Stimulated activated CD4-positive, alpha-beta T cell treated with anti-CD3 and anti-CD28 coated beads, Interleukin-4, amount 100 ng/mL, for 48 hours (primary cell): ENCODE results near the gene TMEM184A.
"Not testable (repeated sequence)": the region's sequence is repeated elsewhere in the genome, so short reads cannot be mapped to it uniquely, and the experiment has no call there.

Experiments
- DNase-seq, 2 donors: peaks; one replicate each; pipeline ENCODE4 v3.0.0-alpha.2; 2020; ENCODE audit warnings: low read depth in 2 of 2

Gene TMEM184A

DNA sequence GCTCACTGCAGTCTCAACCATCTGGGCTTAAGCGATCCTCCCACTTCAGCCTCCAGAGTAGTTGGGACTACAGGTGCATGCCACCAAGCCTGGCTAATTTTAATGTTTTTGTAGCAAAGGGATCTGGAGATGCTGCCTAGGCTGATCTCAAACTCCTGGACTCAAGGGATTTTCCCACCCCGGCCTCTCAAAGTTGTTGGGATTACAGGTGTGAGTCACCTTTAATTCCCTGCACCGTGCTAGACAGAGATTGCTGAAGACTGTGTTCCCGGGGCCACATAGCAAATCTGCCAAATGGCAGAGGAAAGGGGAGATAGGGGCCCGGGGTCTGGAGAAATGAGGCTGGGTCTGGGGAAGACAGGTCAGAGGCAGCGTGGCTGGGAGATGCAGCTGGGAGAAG is 34.5 kb upstream of the TMEM184A start:
- DNase-seq = no peak

DNA sequence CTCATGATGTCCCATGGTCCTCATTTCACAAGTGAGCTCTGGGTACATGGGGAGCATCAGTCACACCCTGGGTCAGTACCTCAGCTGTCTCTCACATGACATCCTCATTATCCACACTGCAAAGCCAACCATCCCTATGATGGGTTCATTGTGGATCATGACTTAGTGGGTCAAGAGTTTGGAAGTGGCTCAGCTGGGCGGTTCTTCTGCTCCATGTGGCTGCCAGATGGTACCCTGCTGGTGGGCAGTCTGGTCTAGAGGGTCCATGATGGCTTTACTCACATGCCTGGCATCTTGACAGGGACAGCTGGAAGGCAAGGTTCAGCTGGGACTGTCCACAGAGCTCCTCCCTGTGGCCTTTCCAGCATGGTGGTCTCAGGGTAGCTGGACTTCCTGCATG is 33.0 kb upstream of the TMEM184A start:
- DNase-seq = no peak

DNA sequence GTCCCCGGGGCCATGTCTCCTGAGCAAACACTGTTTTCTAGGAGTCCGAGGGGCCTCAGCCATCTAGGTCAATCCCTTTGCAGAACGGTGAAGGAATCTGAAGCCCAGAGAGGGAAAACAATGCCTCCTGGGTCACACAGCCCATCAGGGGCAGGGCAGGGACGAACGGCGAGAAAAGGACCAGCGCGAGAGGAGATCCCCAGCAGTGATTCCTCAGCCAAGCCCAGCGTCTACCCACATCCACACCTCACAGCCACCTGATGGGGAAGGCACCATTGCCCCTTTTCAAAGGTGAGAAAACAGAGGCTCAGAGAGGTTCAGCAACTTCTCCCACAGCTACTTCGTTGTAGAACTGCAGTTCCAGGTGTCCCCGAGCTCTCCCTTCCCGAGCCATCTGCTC is 31.7 kb upstream of the TMEM184A start:
- no peak for DNase-seq

DNA sequence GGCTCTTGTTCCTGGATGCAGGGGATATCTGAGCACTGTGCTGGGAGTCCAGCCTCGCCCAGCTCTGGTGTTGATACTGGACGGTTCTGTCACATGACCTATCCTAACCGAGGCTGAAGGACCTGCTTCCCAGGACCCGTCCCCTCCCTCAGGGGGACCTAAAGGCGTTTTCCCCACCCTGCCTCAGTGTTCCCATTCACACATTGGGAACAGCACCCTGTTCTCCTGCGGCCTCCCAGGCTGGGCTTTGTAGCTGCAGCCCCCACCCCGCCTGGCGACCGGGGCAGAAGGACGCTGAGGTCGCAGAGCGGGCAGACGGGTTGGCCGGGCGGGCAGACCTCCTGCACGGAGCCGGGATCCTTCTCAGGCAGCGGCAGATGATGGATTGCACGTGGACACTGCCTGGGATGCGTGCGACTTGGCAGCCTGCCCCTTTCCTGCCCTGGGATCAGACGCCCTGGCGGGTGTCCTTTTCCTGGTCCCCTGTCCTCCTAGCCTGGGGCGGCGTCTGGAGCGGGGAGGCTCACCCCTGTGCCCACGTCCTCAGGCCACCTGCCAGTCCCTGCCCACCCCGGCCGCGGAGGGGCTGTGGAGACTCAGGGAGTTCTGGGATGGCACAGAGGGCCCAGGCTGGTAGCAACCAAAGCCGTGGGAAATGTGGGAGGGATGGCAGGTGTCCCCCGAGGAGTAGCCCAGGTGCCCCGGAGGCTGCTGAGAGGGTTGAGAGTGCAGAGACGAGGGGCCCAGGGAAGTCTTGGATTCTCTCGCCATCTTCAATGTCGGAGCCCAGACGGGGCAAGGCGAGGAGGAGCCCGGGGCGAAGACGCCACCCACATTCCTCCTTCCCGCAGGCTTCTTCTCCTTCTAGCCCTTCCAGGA is 31.1 kb upstream of the TMEM184A start:
- no peak for DNase-seq

GRCh38 chr7:1586126-1586826 is 30.3 kb upstream of the TMEM184A start:
- DNase-seq = no peak

GRCh38 chr7:1585142-1585981 is 29.4 kb upstream of the TMEM184A start:
- DNase-seq = no peak

DNA sequence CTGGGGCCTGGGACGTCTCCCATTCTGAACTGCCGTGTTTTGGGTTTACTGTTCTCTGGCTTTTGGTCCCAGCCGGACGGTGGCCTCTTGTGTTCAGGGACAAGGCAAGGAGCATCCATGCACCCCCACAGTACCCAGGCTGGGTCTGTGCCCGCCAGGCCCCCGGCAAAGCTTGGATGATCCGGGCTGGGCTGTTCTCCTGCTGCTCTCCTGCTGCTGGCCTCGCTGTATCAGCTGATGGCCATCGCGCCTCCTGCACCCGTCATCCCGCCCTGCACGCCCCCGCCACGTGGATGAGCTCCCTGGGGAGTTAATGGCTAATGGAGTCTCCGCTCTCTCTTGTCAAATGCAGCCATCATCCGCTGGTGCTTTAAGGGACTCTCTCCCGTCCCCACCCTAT is 28.7 kb upstream of the TMEM184A start:
- DNase-seq = no peak

DNA sequence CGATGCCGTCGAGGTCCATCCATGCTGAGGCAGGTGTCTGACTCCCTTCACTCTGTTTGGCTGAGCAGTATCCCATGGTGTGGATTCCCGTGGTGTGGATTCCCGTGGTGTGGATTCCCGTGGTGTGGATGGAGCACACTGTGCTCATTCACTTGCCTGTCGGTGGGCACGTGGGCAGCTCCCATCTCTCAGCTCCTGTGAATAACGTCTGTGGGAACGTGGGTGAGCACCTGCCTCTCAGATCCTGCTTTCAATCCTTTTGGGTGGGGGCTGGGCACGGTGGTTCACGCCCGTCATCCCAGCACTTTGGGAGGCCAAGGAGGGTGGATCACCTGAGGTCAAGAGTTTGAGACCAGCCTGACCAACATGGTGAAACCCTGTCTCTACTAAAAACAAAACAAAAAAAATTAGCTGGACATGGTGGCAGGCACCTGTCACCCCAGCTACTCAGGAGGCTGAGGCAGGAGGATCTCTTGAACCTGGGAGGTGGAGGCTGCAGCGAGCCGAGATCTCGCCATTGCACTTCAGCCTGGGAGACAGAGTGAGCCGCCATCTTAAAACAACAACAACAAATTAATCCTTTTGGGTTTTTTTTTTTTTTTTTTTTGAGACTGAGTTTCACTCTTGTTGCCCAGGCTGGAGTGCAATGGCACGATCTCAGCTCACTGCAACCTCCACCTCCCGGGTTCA is 27.4 kb upstream of the TMEM184A start:
- not testable (repeated sequence) for DNase-seq

GRCh38 chr7:1580422-1581030 is 24.5 kb upstream of the TMEM184A start:
- DNase-seq = no peak

DNA sequence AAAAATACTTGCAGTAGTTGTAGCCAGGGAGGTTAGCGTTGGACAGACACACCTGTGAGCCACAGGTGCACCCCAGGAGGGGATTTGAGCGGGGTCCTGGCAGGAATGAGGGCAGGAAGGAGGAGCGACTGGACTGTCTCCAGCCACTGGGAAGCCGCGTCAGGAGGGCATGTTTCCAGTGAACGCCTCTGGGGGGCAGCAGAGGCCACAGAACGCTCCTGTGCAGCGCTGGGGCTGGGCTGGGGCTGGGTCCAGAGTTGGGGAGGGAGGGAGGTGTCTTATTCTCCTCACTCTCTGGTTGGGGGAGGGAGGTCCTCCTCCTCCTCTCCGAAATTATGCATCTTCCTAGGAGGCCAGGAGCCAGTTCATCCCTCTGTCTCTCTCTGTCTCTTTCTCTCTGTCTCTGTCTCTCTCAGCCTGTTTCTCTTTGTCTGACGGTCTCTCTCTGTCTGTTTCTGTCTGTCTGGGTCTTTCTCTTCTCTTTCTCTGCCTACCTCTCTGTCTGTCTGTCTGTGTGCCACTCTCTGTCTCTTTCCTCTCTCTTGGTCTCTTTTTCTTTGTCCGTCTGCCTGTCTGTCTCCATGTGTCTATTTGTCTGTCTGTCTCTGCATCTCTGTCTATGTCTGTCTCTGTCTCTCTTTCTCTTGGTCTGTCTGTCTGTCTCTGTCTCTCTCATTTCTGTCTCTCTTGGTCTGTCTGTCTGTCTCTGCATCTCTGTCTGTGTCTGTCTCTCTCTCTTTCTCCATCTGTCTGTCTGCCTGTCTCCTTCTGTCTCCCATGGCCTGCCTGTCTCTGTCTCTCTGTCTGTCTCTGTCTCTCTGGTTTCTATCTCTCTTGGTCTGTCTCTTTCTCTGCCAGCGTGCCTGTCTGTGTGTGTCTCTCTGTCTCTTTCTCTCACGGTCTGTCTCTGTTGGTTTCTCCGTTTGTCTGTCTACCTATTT is 23.7 kb upstream of the TMEM184A start:
- peak; percentile 56 to 69 for DNase-seq

DNA sequence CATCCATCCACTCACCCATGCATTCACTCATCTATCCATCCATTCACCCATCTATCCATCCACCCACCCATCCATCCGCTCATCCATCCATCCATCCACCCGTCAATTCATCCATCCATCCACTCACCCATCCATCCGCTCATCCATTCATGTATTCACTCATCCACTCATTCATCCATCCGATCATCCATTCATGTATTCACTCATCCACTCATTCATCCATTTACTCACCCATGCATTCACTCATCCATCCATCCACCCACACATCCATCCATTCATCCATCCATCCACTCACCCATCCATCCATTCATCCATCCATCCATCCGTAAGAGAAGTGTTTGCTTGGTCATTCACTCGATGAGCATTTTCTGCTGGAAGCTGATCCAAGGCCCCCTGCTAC is 22.5 kb upstream of the TMEM184A start:
- DNase-seq = no peak

GRCh38 chr7:1576521-1577253 is 20.7 kb upstream of the TMEM184A start:
- no peak for DNase-seq

- no peak for DNase-seq
Measured at GRCh38 chr7:1575809-1576208, 19.8 kb upstream of the TMEM184A start.

DNA sequence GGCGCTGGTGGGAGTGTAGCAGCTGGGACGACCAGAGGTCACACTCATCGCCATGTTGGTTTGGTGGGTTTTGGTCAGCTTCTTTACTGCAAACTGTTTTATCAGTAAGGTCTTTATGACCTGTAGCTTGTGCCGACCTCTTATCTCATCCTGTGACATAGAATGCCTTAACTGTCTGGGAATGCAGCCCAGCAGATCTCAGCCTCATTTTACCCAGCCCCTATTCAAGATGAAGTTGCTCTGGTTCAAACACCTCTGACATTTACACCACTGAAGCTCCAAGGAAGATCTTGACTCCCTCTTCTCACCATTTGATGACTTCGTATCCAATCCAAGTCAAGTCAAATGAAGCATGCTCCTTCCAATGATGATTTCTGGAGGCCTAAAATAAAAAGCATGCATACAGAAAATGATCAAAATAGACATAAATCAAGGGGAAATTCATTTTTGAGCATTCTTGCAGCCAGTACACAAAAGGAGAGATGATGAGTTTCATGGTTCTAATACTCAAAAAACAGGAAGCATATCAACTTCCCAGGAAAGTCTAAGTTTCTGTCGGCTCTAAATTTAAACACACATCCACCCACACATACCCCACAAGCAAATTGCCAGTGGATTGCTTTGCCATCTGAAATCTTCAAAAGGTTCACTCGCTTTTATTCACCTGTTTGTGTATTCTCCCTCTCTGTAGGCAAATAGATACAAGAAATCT is 16.3 kb upstream of the TMEM184A start:
- no peak for DNase-seq

- DNase-seq = peak; percentile 86 to 88
Measured at GRCh38 chr7:1569833-1570632, 14.0 kb upstream of the TMEM184A start, which contains the start of gene PSMG3. Gene PSMG3, minus strand, starts transcription at chr7:1570032. Its CDS starts 693 bp downstream, at chr7:1569339.

DNA sequence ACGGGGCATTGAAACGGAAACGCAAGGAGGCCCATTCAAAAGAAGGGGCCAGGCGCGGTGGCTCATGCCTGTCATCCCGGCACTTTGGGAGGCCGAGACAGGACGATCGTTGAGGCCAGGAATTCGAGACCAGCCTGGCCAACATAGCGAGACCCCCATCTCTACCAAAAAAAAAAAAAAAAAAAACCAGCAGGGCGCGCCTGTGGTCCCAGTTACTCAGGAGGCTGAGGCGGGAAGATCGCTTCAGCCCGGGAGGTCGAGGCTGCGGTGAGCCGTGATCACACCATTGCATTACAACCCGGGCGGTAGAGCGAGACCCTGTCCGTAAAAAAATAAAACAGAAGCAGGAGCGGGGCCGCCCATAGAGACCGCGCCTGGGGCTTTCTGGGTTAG is 13.4 kb upstream of the TMEM184A start:
- DNase-seq = no peak

DNA sequence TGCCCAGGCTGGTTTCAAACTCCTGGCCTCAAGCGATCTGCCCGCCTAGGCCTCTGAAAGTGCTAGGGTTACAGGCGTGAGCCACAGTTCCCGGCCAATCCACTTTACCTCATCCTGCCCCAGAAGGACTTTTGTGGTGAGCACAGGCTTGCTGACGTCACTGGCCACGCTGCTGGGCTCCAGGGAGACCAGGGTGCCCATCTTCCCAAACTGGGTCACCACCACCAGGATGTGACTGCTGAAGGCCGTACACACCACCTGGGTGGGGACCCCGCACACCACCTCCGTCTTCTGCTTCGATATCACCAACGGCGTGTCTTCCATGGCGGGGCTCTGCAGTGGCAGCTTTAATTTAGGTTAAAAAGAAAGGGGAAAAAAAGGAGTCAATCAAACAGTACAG is 13.0 kb upstream of the TMEM184A start:
- DNase-seq = peak in 1 of 2 donors; percentile 50
